Ovary (tissue), 9 donors: ENCODE data around the gene DUOX1. TPM values are rescaled to one million over a fixed set of nuclear protein-coding genes. Genes with fewer than 3 reads are reported as not detected.

Experiments used
- DNase-seq, 5 donors: peaks; one replicate each; pipeline ENCODE4 v3.0.0-alpha.2; 2019 to 2020
- H3K27ac ChIP-seq, 2 donors: fragments of 200-600 bp; one replicate each; pipeline versions ENCODE4 v1.5.1 to v1.8.0; 2019 to 2022
- H3K27me3 ChIP-seq: fragments of 200-600 bp; one replicate; pipeline ENCODE4 v1.8.0; 2022
- H3K36me3 ChIP-seq: fragments of 200-600 bp; sonication (generic); one replicate; pipeline ENCODE4 v1.5.1; 2019
- H3K4me1 ChIP-seq: one replicate; pipeline ENCODE4 v1.8.1; 2013; ENCODE audit warnings: mild to moderate bottlenecking, moderate library complexity; ENCODE audit not compliant: insufficient read depth
- H3K4me3 ChIP-seq: fragments of 200-600 bp; sonication (generic); one replicate; pipeline ENCODE4 v1.5.1; 2017
- H3K9me3 ChIP-seq, 2 donors: fragments of 200-600 bp in 1 of 2; sonication (generic) in 1 of 2; one replicate each; pipeline versions ENCODE4 v1.5.1 to v1.8.1; 2013 to 2019; ENCODE audit warnings: mild to moderate bottlenecking in 1 of 2, moderate library complexity in 1 of 2
- CTCF ChIP-seq, 3 donors: fragments of 450-650 bp in 2 of 3; fragments of 200-600 bp in 1 of 3; IDR thresholded peaks; one replicate each; pipeline versions ENCODE4 v1.5.1 to v1.8.0; 2016 to 2022; ENCODE audit warnings: antibody characterized with exemption in 3 of 3, mild to moderate bottlenecking in 1 of 3
- EP300 ChIP-seq: sonication (generic); formaldehyde crosslinking; IDR thresholded peaks from one replicate; pipeline ENCODE4 v1.6.1; 2017; ENCODE audit warnings: antibody characterized with exemption
- POLR2A ChIP-seq: fragments of 450-650 bp; IDR thresholded peaks from one replicate; pipeline ENCODE4 v1.6.1; 2017; ENCODE audit warnings: antibody characterized with exemption, mild to moderate bottlenecking, moderate library complexity
- WGBS, 3 donors: extraction: QIAGEN DNeasy Blood & Tissue Kit in 1 of 3; methylation state at CpG; one replicate each; pipeline versions ENCODE4 v1.1.5 to v1.1.7; 2013 to 2017; 5-methylcytosine and 5-hydroxymethylcytosine counted together
- intact Hi-C, 4 donors: fragments of 100-400 bp; cut with DNase I; formaldehyde crosslinking; loops; one replicate each; pipeline versions ENCODE4 v1.11.0 to v1.15.1; 2022 to 2023
- polyA plus RNA-seq, 2 donors: library from polyadenylated mRNA; stranded (reverse); fragments of 200-250 nt in 1 of 2; fragments of 350-450 nt in 1 of 2; fragmentation: Illumina TruSeq in 1 of 2; extraction: RNeasy Lipid Tissue Mini Kit (QIAGEN cat#74804) in 1 of 2; gene quantifications; one replicate each; pipeline ENCODE4 v1.2.3, GENCODE V29; 2013 to 2014
- total RNA-seq, 7 donors: library from RNA; depleted of rRNA in 2 of 7; stranded (reverse); fragments of >200 nt in 2 of 7; fragmentation: NEBNext Ultra II Directional in 3 of 7; extraction: Animal tissue kit (Norgen Biotek cat#: 25700) in 3 of 7; gene quantifications; one replicate each; pipeline versions ENCODE4 v1.1.0 to v1.2.4, GENCODE V29; 2016 to 2023
- donor health status: DM: no; HTN: no; CAD: no; lungs with moderate emphysema.
- donor health status: DM: no; HTN: no; CAD: no.
- donor health status: Bipolar disorder and iron deficiency.
- donor health status: DM: yes; HTN: yes; CAD: no.
- donor health status: DM: no; HTN: no; CAD: no.
- donor health status: DM: yes; HTN: yes; CAD: no.

The DUOX1 gene
- total and polyA plus RNA-seq, 9 donors = 0.23 to 9.2 (median 1.4) TPM

GRCh38 chr15:45117308-45118130, 12.3 kb upstream of the DUOX1 start:
- 36 to 47% (median 44%) methylated on average over 27 to 33 of the region's 33 CpGs for WGBS, 3 donors
- TF ChIP-seq EP300 (no peak), CTCF (IDR thresholded peaks at IDR 0.05) (no peak), POLR2A (no peak)
- intact Hi-C loops = no loop called here
- Histone ChIP-seq H3K4me1 (peaks cover 2% of the 10 kb centered on the region), H3K36me3 (no peaks in the 10 kb centered on the region), H3K9me3 (no peaks in the 10 kb centered on the region), H3K27me3 (no peaks in the 10 kb centered on the region), H3K27ac (no peak overlapping the region), H3K4me3 (no peak overlapping the region)
- no peak for DNase-seq

DNA sequence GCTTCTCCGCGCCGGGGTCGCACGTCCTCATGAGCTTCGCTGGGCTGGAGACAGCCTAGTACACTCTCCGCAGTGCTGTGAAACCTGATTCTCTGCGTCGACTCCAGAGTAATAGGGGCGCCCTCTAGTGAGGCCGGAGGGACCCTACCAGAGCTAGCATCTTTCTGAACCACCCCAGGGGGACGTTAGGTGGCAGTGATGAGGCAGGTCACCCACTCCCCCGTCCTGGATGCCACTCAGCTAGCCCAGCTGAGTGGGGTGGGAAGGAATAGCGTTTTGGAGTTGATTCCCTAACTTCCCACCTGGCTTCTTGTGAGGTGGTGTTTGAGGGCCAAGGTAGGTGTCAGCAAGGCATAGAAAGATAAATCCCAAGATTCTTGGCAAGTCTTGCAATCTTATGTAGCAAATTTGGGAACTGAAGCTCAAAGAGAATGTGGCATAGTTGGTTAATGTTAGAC, 11.6 kb upstream of the DUOX1 start:
- TF ChIP-seq POLR2A = peak; percentile 12
- TF ChIP-seq EP300 = no peak
- peak; percentile 68 to 79 (median 72) for TF ChIP-seq CTCF (IDR thresholded peaks at IDR 0.05)
- Histone ChIP-seq H3K9me3 (no peaks in the 10 kb centered on the region), H3K36me3 (no peaks in the 10 kb centered on the region), H3K27me3 (no peaks in the 10 kb centered on the region), H3K27ac (no peak overlapping the region), H3K4me1 (peaks cover 2% of the 10 kb centered on the region), H3K4me3 (no peak overlapping the region)
- peak; percentile 71 to 84 (median 81) for DNase-seq
- intact Hi-C loops = no loop called here
- WGBS, 3 donors = 1 to 2% (median 1%) methylated on average over 14 of the region's 14 CpGs

DNA sequence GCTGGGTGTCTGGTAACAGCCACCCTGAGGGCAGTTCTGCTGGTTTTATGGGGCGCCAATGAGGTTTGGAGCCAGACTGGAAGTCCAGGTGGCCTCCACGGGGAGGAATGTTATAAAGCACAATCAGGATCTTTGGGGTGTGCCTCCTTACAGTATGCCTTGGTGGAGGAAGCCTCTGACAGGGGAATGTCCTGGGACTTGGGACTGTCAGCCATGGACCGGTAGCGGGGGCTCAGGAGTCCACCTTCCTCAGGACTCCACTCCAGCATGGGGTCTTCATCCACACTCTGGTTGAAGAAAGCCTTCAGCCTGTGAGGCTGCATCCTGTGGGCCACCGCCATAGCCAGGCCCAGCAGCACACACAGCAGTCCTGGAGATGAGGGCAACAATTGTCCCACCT, 10.8 kb upstream of the DUOX1 start:
- WGBS, 3 donors = 81 to 89% (median 84%) methylated on average over 5 of the region's 5 CpGs
- Histone ChIP-seq H3K27me3 (no peaks in the 10 kb centered on the region), H3K36me3 (no peaks in the 10 kb centered on the region), H3K4me1 (peaks cover 2% of the 10 kb centered on the region), H3K9me3 (no peaks in the 10 kb centered on the region), H3K27ac (no peak overlapping the region), H3K4me3 (no peak overlapping the region)
- DNase-seq = no peak
- TF ChIP-seq EP300 (no peak), POLR2A (no peak), CTCF (IDR thresholded peaks at IDR 0.05) (no peak)
- intact Hi-C loops = no loop called here

GRCh38 chr15:45120081-45120972, 9.5 kb upstream of the DUOX1 start:
- no peak overlapping the region for H3K4me3 ChIP-seq
- intact Hi-C loops = no loop called here
- no peaks in the 10 kb centered on the region for H3K9me3 ChIP-seq
- H3K27ac ChIP-seq = no peak overlapping the region
- TF ChIP-seq POLR2A = no peak
- no peak for TF ChIP-seq CTCF (IDR thresholded peaks at IDR 0.05)
- no peak for TF ChIP-seq EP300
- H3K36me3 ChIP-seq = no peaks in the 10 kb centered on the region
- no peaks in the 10 kb centered on the region for H3K4me1 ChIP-seq
- 91 to 93% (median 93%) methylated on average over 10 of the region's 10 CpGs for WGBS, 3 donors
- no peak for DNase-seq
- no peaks in the 10 kb centered on the region for H3K27me3 ChIP-seq
